Esophagus muscularis mucosa (tissue), 4 donors: ENCODE data around the gene SND1. TPM values are rescaled to one million over a fixed set of nuclear protein-coding genes. Genes with fewer than 3 reads are reported as not detected.

Experiments
- DNase-seq: peaks from one replicate; pipeline ENCODE4 v3.0.0-alpha.2; 2017; ENCODE audit errors: extremely low spot score
- H3K27ac ChIP-seq, 4 donors: fragments of 200-600 bp; sonication (generic); replicated peaks in 1 of 4; 1 replicate in 3 of 4; 2 replicates in 1 of 4; pipeline ENCODE4 v1.5.1; 2016 to 2019; ENCODE audit warnings: mild to moderate bottlenecking in 1 of 4
- H3K27me3 ChIP-seq, 4 donors: fragments of 200-600 bp; sonication (generic); one replicate each; pipeline versions ENCODE4 v1.5.1 to v1.6.0; 2016 to 2019
- H3K36me3 ChIP-seq, 4 donors: fragments of 200-600 bp; sonication (generic); one replicate each; pipeline ENCODE4 v1.5.1; 2016 to 2019
- H3K4me1 ChIP-seq, 4 donors: fragments of 200-600 bp; sonication (generic); one replicate each; pipeline ENCODE4 v1.5.1; 2016 to 2019
- H3K4me3 ChIP-seq, 4 donors: fragments of 200-600 bp; sonication (generic); 1 replicate in 2 of 4; 2 replicates in 2 of 4; pipeline ENCODE4 v1.5.1; 2016 to 2019; ENCODE audit warnings: mild to moderate bottlenecking in 4 of 4, moderate library complexity in 1 of 4
- H3K9me3 ChIP-seq, 4 donors: fragments of 200-600 bp; sonication (generic); 1 replicate in 3 of 4; 2 replicates in 1 of 4; pipeline ENCODE4 v1.5.1; 2016 to 2019
- EP300 ChIP-seq: sonication (generic); formaldehyde crosslinking; IDR thresholded peaks from one replicate; pipeline ENCODE4 v1.6.1; 2017; ENCODE audit warnings: antibody characterized with exemption
- POLR2A ChIP-seq: fragments of 450-650 bp; IDR thresholded peaks from one replicate; pipeline ENCODE4 v1.6.1; 2017; ENCODE audit warnings: antibody characterized with exemption, moderate library complexity, mild to moderate bottlenecking, low read depth
- POLR2AphosphoS5 ChIP-seq, 2 donors: sonication (generic); formaldehyde crosslinking; IDR thresholded peaks; one replicate each; pipeline ENCODE4 v1.6.1; 2017; ENCODE audit warnings: antibody characterized with exemption in 2 of 2
- WGBS: methylation state at CpG from one replicate; pipeline ENCODE4 v1.1.5; 2018; 5-methylcytosine and 5-hydroxymethylcytosine counted together
- intact Hi-C: fragments of 100-400 bp; cut with DNase I; formaldehyde crosslinking; loops from one replicate; pipeline ENCODE4 v1.15.1; 2023
- total RNA-seq, 4 donors: library from RNA; depleted of rRNA; stranded (reverse); fragments of >200 nt; gene quantifications; one replicate each; pipeline versions ENCODE4 v1.1.0 to v1.2.1, GENCODE V29; 2016
- TF ChIP-seq, protein P1 (sequence below), 3 experiments: fragments of 200-600 bp in 2 of 3; fragments of 450-650 bp in 1 of 3; sonication (generic) in 2 of 3; IDR thresholded peaks; one replicate each; pipeline ENCODE4 v1.5.1; 2017 to 2019; ENCODE audit warnings: antibody characterized with exemption in 3 of 3, mild to moderate bottlenecking in 2 of 3, moderate library complexity in 1 of 3

The SND1 gene
- total RNA-seq, 4 donors from 2014 or later, result 71.4 to 91.2 (median 81.3) TPM

DNA sequence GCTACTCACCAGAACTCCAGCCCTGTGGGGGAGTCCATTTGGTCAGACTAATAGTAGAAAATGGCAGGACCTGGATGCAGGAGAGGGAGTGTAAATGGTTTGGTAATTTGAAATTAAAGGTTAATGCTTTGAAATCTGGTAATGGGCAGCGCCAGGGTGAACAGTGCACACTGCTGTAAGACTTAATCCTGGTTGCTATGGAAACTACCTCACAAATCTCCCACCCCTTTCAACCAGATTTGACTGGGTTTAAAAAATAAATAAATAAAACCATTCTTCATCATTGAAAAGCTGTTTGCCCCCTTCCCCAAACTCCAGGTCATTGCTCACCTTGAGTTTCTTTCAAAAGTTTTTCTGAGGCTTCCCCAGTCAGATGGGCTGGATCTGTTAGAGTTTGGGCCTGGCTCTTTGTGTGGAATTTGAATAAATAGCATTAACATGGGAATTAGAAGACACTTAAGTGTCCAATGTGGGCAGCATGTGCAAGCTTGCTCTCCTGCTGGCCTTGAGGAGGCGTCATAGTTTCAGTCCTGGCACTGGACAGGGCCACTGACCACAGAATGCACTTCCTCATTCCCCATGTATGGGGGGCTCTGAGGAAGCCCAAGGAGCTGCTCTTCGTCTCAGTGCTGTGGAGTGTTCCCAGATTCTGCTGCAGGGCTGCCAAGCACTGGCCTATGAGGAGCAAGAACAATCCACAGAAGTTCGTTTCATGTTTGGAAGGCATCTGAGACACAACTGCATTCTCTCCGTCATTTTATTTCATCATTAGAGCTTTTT lies 288.6 kb downstream of the SND1 start:
- intact Hi-C loops, result no loop called here
- no peak for DNase-seq
- no peak for TF ChIP-seq POLR2AphosphoS5 (IDR thresholded peaks at IDR 0.05)
- TF ChIP-seq, protein P1, sequence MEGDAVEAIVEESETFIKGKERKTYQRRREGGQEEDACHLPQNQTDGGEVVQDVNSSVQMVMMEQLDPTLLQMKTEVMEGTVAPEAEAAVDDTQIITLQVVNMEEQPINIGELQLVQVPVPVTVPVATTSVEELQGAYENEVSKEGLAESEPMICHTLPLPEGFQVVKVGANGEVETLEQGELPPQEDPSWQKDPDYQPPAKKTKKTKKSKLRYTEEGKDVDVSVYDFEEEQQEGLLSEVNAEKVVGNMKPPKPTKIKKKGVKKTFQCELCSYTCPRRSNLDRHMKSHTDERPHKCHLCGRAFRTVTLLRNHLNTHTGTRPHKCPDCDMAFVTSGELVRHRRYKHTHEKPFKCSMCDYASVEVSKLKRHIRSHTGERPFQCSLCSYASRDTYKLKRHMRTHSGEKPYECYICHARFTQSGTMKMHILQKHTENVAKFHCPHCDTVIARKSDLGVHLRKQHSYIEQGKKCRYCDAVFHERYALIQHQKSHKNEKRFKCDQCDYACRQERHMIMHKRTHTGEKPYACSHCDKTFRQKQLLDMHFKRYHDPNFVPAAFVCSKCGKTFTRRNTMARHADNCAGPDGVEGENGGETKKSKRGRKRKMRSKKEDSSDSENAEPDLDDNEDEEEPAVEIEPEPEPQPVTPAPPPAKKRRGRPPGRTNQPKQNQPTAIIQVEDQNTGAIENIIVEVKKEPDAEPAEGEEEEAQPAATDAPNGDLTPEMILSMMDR (IDR thresholded peaks at IDR 0.05), result no peak
- no peak for TF ChIP-seq EP300
- no peak for TF ChIP-seq POLR2A
- Histone ChIP-seq H3K27me3 (no peaks in the 10 kb centered on the region), H3K27ac (no peak overlapping the region), H3K9me3 (no peaks in the 10 kb centered on the region), H3K4me3 (no peak overlapping the region), H3K36me3 (peaks cover 0 to 4% (median 0%) of the 10 kb centered on the region in 4 donors), H3K4me1 (no peaks in the 10 kb centered on the region)
- 90% methylated on average over 5 of the region's 5 CpGs for WGBS

DNA sequence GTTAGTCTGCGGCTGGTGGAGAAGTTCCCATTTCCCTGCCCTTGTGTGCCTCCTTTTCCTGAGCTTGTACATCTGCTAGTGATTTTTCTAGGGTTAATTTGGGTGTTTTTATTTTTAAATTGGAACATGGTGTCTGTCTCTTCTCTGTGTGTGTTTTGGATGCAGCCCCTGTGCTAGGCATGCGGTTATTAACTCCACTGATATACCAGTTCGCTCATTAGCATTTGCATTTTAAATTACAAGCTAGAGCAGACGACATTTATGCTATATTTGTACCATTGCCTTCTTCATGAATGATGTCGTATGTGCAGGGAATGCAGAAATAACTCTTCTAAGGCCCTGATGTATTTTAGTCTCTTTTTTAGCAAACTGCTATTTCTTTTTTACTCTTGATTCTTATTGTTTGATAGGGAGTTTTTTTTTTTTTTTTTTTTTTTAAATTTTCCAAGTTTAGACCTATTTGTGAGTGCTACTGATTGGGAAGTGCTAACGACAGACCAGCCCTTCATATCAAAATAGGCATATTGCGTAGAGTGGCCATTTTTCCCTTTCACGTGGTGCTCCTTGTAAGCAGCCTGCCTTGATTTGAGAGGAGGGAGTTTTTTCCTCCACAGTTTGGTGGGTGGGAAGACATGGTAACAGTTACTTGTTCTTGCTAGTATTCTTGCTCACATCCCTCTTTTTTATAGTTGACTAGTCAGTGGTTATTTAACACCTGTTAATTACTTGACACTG lies 289.6 kb downstream of the SND1 start:
- H3K4me3 ChIP-seq, result no peak overlapping the region
- WGBS, result 95% methylated on average over 8 of the region's 8 CpGs

DNA sequence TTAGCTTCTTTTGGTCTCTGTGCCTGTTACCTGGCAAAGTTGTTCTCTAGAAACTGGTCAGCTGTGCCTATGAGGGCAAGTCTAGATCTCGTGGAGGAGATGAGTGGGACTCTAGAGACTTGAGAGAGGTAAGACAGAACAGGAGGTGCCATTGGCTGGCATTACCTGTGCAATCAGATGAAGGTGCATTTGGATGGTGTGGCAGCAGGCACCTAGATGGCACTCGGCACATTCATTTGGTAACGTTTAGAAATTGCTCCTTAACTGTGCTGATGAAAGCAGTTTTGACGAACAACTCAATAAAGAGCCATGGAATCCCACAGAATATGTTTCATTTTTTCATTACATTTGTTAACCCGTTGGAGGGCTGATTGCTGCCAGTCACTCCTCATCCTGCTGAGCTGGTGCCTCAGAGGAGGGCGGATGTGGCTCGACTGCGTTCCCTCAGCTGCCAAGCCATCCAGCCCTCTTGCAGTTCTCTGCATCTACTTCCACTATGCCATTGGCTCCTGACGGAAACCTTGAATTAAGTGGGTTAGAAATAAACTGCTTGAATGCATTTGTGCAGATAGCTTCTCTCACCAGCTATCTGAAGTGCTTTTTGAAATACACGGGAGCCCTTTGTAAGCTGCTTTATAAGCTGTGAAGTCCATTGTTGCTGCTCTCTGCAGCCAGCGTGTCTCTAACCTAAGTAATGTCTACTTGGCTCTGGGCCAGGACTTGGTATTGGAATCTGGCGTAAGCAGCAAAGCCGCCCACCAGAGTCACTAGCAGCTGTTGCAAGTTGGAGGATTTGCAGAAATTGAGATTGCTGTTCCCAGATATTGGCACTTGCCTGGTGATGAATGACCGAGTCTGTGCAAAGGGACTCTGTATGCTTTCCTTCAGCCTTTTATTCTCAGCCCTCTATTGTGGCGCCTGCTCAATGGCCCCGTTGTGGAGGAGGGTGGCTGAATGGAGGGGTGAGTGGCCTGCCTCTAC lies 291.8 kb downstream of the SND1 start:
- Histone ChIP-seq H3K4me1 (no peaks in the 10 kb centered on the region), H3K36me3 (peaks cover 0 to 4% (median 0%) of the 10 kb centered on the region in 4 donors), H3K27me3 (no peaks in the 10 kb centered on the region), H3K27ac (no peak overlapping the region), H3K9me3 (no peaks in the 10 kb centered on the region), H3K4me3 (no peak overlapping the region)
- TF ChIP-seq, protein P1 (IDR thresholded peaks at IDR 0.05), result no peak
- no peak for TF ChIP-seq POLR2AphosphoS5 (IDR thresholded peaks at IDR 0.05)
- TF ChIP-seq EP300, result no peak
- TF ChIP-seq POLR2A, result no peak
- DNase-seq, result no peak
- intact Hi-C loops, result no loop called here
- WGBS, result 89% methylated on average over 16 of the region's 16 CpGs

More for the DNA sequence above, 289.6 kb downstream of the SND1 start:
- TF ChIP-seq POLR2AphosphoS5 (IDR thresholded peaks at IDR 0.05), result no peak
- TF ChIP-seq POLR2A, result no peak
- no peak for TF ChIP-seq EP300
- TF ChIP-seq, protein P1 (IDR thresholded peaks at IDR 0.05), result no peak
- intact Hi-C loops, result no loop called here
- H3K27me3 ChIP-seq, result no peaks in the 10 kb centered on the region
- no peaks in the 10 kb centered on the region for H3K4me1 ChIP-seq
- no peak overlapping the region for H3K27ac ChIP-seq
- H3K9me3 ChIP-seq, result no peaks in the 10 kb centered on the region
- H3K36me3 ChIP-seq, result peaks cover 0 to 4% (median 0%) of the 10 kb centered on the region in 4 donors
- no peak for DNase-seq

DNA sequence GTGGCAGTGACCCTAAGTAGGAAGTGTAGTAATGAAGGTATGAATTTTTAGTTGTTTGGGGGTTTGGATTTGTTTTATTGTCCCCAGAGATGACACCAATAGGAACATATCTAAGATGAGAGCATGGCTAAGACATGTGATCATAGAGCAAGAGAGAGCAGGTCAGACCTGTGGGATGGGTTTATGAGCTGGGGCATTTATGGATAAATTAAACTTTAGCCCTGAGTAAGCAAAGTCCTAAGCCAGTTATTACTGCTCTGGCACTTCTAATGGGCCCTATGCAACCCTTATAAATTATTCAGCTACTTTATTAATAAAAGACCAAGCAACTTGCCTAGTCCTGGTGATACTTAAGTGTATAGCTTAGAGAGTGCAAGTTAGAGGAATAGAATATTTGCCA lies 294.1 kb downstream of the SND1 start:
- Histone ChIP-seq H3K4me3 (no peak overlapping the region), H3K4me1 (peaks cover 0 to 7% (median 3%) of the 10 kb centered on the region in 4 donors), H3K36me3 (no peaks in the 10 kb centered on the region), H3K9me3 (no peaks in the 10 kb centered on the region), H3K27me3 (no peaks in the 10 kb centered on the region), H3K27ac (no peak overlapping the region)
- no peak for DNase-seq
- TF ChIP-seq POLR2A, result no peak
- no peak for TF ChIP-seq EP300
- TF ChIP-seq POLR2AphosphoS5 (IDR thresholded peaks at IDR 0.05), result no peak
- TF ChIP-seq, protein P1 (IDR thresholded peaks at IDR 0.05), result no peak
- intact Hi-C loops, result no loop called here
